Measurements from ENCODE around the gene PFN3. TPM values are rescaled to one million over a fixed set of nuclear protein-coding genes. Genes with fewer than 3 reads are reported as not detected.
A peak's percentile ranks its signal among the peaks of the same experiment; 100 is the strongest.

The PFN3 gene
- total and polyA plus RNA-seq, 2 of the 13 experiments (the other 11 are each of a cell fraction or from before 2014, with no cell fraction given), result not detected

GRCh38 chr5:177425801-177426565, 25.5 kb upstream of the PFN3 start (continued):
- peak; percentile 85; the same call in 1 of the 2 replicates for TF ChIP-seq MAZ (IDR thresholded peaks at IDR 0.05; ENCODE audit: borderline replicate concordance, low read depth, low read length)
- TF ChIP-seq MAZ (CRISPR knock-in tag; IDR thresholded peaks at IDR 0.05; ENCODE audit: low read depth), result no peak
- TF ChIP-seq NR2C2 (CRISPR knock-in tag; IDR thresholded peaks at IDR 0.05; ENCODE audit: borderline replicate concordance), result no peak
- TF ChIP-seq THAP9 (CRISPR knock-in tag; IDR thresholded peaks at IDR 0.05; ENCODE audit: borderline replicate concordance), result peak; percentile 72; the same call in 1 of the 2 replicates
- TF ChIP-seq SPEN (CRISPR knock-in tag; IDR thresholded peaks at IDR 0.05; ENCODE audit: low read depth), result 0 out of 2 replicates have a peak, but pooled peaks have one; percentile 54
- peak; percentile 100 for TF ChIP-seq ZNF629 (CRISPR knock-in tag; conservative IDR thresholded peaks at IDR 0.05)
- TF ChIP-seq BORCS8-MEF2B (CRISPR knock-in tag; IDR thresholded peaks at IDR 0.05), result peak; percentile 27; the same call in 1 of the 2 replicates
- peak; percentile 97 for TF ChIP-seq ZMYM2 (CRISPR knock-in tag; IDR thresholded peaks at IDR 0.05)
- TF ChIP-seq MXD3 (CRISPR knock-in tag; IDR thresholded peaks at IDR 0.05), result 0 out of 2 replicates have a peak, but pooled peaks have one; percentile 22
- TF ChIP-seq TFAP4 (IDR thresholded peaks at IDR 0.05; ENCODE audit: borderline replicate concordance, low read depth), result peak; percentile 77
- TF ChIP-seq USF2 (IDR thresholded peaks at IDR 0.05; ENCODE audit: low read depth, low read length), result no peak
- TF ChIP-seq USF2 (CRISPR knock-in tag; IDR thresholded peaks at IDR 0.05; ENCODE audit: borderline replicate concordance), result peak; percentile 80; the same call in 1 of the 2 replicates
- TF ChIP-seq CEBPG (CRISPR knock-in tag; IDR thresholded peaks at IDR 0.05), result 0 out of 2 replicates have a peak, but pooled peaks have one; percentile 8
- no peak for TF ChIP-seq ZNF720 (CRISPR knock-in tag; IDR thresholded peaks at IDR 0.05)
- TF ChIP-seq SKI (IDR thresholded peaks at IDR 0.05; ENCODE audit: partially characterized antibody), result peak; percentile 8
- peak; percentile 59; the same call in 1 of the 2 replicates for TF ChIP-seq GATA4 (IDR thresholded peaks at IDR 0.05; ENCODE audit: borderline replicate concordance, low read depth)
- peak; percentile 59; the same call in 1 of the 2 replicates for TF ChIP-seq ZNF230 (CRISPR knock-in tag; IDR thresholded peaks at IDR 0.05)
- 0 out of 2 replicates have a peak, but pooled peaks have one; percentile 51 for TF ChIP-seq KAT8 (CRISPR knock-in tag; IDR thresholded peaks at IDR 0.05)
- peak; percentile 55 for TF ChIP-seq ZNF792 (CRISPR knock-in tag; IDR thresholded peaks at IDR 0.05)
- no peak; the same call in 1 of the 2 replicates for TF ChIP-seq RXRB (CRISPR knock-in tag; IDR thresholded peaks at IDR 0.05; ENCODE audit: borderline replicate concordance)
- TF ChIP-seq NONO (IDR thresholded peaks at IDR 0.05), result no peak
- 0 out of 2 replicates have a peak, but pooled peaks have one; percentile 42 for TF ChIP-seq NONO (CRISPR knock-in tag; conservative IDR thresholded peaks at IDR 0.05)
- TF ChIP-seq HIVEP1 (CRISPR knock-in tag; IDR thresholded peaks at IDR 0.05), result 0 out of 2 replicates have a peak, but pooled peaks have one; percentile 35
- TF ChIP-seq ZNF3 (CRISPR knock-in tag; IDR thresholded peaks at IDR 0.05), result peak; percentile 30; the same call in 1 of the 2 replicates
- TF ChIP-seq GLI4 (CRISPR knock-in tag; IDR thresholded peaks at IDR 0.05; ENCODE audit: borderline replicate concordance), result 0 out of 2 replicates have a peak, but pooled peaks have one; percentile 38

Measured in HepG2 (cell line).